NT2/D1 (cell line): Measurements from ENCODE around the gene SORL1.
A peak's percentile ranks its signal among the peaks of the same experiment; 100 is the strongest.
"Not testable (repeated sequence)": the region's sequence is repeated elsewhere in the genome, so short reads cannot be mapped to it uniquely, and the experiment has no call there.

Source experiments
- DNase-seq: peaks from one replicate; pipeline ENCODE4 v3.0.0-alpha.2; 2011; ENCODE audit warnings: low read depth, low spot score
- H3K27me3 ChIP-seq: 2 replicates; pipeline ENCODE4 v1.6.0; 2011; ENCODE audit warnings: mild to moderate bottlenecking; ENCODE audit not compliant: insufficient read length, insufficient read depth
- H3K36me3 ChIP-seq: 2 replicates; pipeline ENCODE4 v1.6.1; 2011; ENCODE audit warnings: mild to moderate bottlenecking, low read length, mixed read lengths; ENCODE audit not compliant: insufficient read depth, insufficient read length
- H3K4me1 ChIP-seq: 2 replicates; pipeline ENCODE4 v1.5.1; 2011; ENCODE audit not compliant: insufficient read depth, insufficient read length
- H3K4me3 ChIP-seq: 2 replicates; pipeline ENCODE4 v1.5.1; 2011; ENCODE audit warnings: low read depth; ENCODE audit not compliant: insufficient read length
- H3K9ac ChIP-seq: 2 replicates; pipeline ENCODE4 v1.6.0; 2011; ENCODE audit warnings: low read depth; ENCODE audit not compliant: insufficient read length
- H3K9me3 ChIP-seq: 2 replicates; pipeline ENCODE4 v1.5.1; 2011; ENCODE audit warnings: mild to moderate bottlenecking, low read length; ENCODE audit not compliant: insufficient read depth
- SUZ12 ChIP-seq: IDR thresholded peaks from 2 replicates; pipeline ENCODE4 v1.6.1; 2011; ENCODE audit not compliant: insufficient read length, insufficient read depth; ENCODE audit errors: extremely low read depth
- YY1 ChIP-seq: IDR thresholded peaks from 2 replicates; pipeline ENCODE4 v1.6.1; 2011; ENCODE audit not compliant: insufficient read length, insufficient read depth
- ZNF274 ChIP-seq: IDR thresholded peaks from 2 replicates; pipeline ENCODE4 v1.6.1; 2011; ENCODE audit warnings: mild to moderate bottlenecking, low read depth, low read length

SORL1 gene

DNA sequence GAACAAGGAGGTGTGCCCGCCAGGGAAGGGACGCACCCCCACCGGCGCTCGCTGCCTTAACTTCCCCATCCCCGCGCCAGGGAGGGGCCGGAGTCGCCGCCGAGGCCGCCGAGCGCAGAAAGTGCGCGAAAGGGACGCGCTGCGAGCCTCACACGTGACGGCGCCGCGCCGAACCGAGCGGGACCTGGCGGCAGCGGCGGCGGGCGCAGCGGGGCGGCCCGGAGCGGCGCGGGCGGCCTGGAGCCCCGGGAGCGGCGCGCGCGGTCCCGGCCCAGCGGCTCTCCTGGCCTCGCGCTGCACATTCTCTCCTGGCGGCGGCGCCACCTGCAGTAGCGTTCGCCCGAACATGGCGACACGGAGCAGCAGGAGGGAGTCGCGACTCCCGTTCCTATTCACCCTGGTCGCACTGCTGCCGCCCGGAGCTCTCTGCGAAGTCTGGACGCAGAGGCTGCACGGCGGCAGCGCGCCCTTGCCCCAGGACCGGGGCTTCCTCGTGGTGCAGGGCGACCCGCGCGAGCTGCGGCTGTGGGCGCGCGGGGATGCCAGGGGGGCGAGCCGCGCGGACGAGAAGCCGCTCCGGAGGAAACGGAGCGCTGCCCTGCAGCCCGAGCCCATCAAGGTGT, at the start of gene SORL1:
SORL1 (plus strand) TSS at position 329 of the 623 bp plus-strand sequence; CDS start at position 347, 18 bp downstream.
- Histone ChIP-seq H3K27me3 (peaks cover 11% of the 10 kb centered on the region), H3K36me3 (no peaks in the 10 kb centered on the region), H3K9ac (peak within 1 kb of the TSS; percentile 78), H3K4me1 (no peaks in the 10 kb centered on the region), H3K4me3 (peak within 1 kb of the TSS; percentile 81), H3K9me3 (no peaks in the 10 kb centered on the region)
- peak; percentile 67 for DNase-seq
- no peak for TF ChIP-seq SUZ12
- no peak for TF ChIP-seq ZNF274
- peak; percentile 25 for TF ChIP-seq YY1

GRCh38 chr11:121405646-121406045, 46.5 kb upstream of the SORL1 start:
- H3K9me3 ChIP-seq = no peaks in the 10 kb centered on the region; the same call in 1 of the 2 replicates
- no peak overlapping the region for H3K9ac ChIP-seq
- H3K4me1 ChIP-seq = no peaks in the 10 kb centered on the region
- H3K36me3 ChIP-seq = no peaks in the 10 kb centered on the region
- TF ChIP-seq YY1 = no peak
- no peak for TF ChIP-seq ZNF274
- no peak for TF ChIP-seq SUZ12
- H3K4me3 ChIP-seq = no peak overlapping the region
- no peak for DNase-seq
- no peaks in the 10 kb centered on the region for H3K27me3 ChIP-seq

GRCh38 chr11:121406291-121406690, 45.8 kb upstream of the SORL1 start:
- Histone ChIP-seq H3K4me3 (no peak overlapping the region), H3K4me1 (no peaks in the 10 kb centered on the region), H3K9ac (no peak overlapping the region), H3K36me3 (no peaks in the 10 kb centered on the region), H3K27me3 (no peaks in the 10 kb centered on the region), H3K9me3 (no peaks in the 10 kb centered on the region; the same call in 1 of the 2 replicates)
- TF ChIP-seq YY1 = no peak
- no peak for TF ChIP-seq ZNF274
- peak; percentile 69 for DNase-seq

- no peaks in the 10 kb centered on the region for H3K36me3 ChIP-seq
- H3K4me1 ChIP-seq = no peaks in the 10 kb centered on the region
- H3K27me3 ChIP-seq = no peaks in the 10 kb centered on the region
- DNase-seq = no peak
- H3K9me3 ChIP-seq = no peaks in the 10 kb centered on the region
- no peak for TF ChIP-seq YY1
- TF ChIP-seq ZNF274 = no peak
- H3K9ac ChIP-seq = no peak overlapping the region
- H3K4me3 ChIP-seq = no peak overlapping the region
Measured at GRCh38 chr11:121408830-121409229, 43.3 kb upstream of the SORL1 start.

DNA sequence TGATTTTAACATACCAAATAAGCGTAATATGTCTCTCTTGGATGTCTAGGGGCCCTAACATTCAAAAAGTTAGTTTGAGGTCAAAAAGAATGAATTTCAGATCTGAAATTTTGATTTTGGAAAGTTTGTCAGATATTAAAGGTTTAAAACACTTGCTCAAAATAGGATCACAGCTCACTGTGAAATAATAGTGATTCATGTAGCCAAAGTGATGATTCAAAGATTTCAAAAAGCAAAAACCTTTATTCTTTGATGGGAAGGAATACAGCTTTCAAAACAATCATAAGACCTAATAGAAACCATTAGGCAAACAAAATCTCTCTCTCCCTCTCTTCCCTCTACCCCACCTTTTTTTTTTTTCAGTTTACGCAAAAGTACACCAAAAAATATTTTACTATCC, 42.1 kb upstream of the SORL1 start:
- not testable (repeated sequence) for H3K36me3 ChIP-seq, H3K9ac ChIP-seq, DNase-seq, H3K4me3 ChIP-seq, H3K9me3 ChIP-seq, H3K4me1 ChIP-seq, H3K27me3 ChIP-seq

GRCh38 chr11:121411330-121411729, 40.8 kb upstream of the SORL1 start:
- H3K36me3 ChIP-seq, DNase-seq, H3K9ac ChIP-seq, H3K4me1 ChIP-seq, H3K4me3 ChIP-seq, H3K27me3 ChIP-seq, H3K9me3 ChIP-seq: not testable (repeated sequence)

GRCh38 chr11:121412000-121412587, 40.0 kb upstream of the SORL1 start:
- H3K9me3 ChIP-seq = no peaks in the 10 kb centered on the region
- no peak overlapping the region for H3K4me3 ChIP-seq
- no peaks in the 10 kb centered on the region for H3K36me3 ChIP-seq
- TF ChIP-seq YY1 = no peak
- no peak for TF ChIP-seq SUZ12
- no peak for TF ChIP-seq ZNF274
- no peaks in the 10 kb centered on the region for H3K4me1 ChIP-seq
- H3K9ac ChIP-seq = no peak overlapping the region
- DNase-seq = no peak
- no peaks in the 10 kb centered on the region for H3K27me3 ChIP-seq
